ENCODE results near the gene EPHB1. TPM values are rescaled to one million over a fixed set of nuclear protein-coding genes. Genes with fewer than 3 reads are reported as not detected.

EPHB1 gene
- total RNA-seq, 4 donors from 2014 or later, result 2.6 to 5.3 (median 3.1) TPM; not detected in 1

DNA sequence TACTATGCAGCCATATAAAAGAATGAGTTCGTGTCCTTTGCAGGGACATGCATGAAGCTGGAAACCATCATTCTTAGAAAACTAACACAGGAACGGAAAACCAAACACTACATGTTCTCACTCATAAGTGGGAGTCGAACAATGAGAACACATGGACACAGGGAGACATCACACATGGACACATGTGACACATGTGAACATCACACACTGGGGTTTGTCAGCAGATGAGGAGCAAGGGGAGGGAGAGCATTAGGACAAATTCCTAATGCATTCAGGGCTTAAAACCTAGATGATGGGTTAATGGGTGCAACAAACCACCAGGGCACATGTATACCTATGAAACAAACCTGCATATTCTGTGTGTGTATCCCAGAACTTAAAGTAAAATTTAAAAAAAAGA lies 408.0 kb downstream of the EPHB1 start:
- TF ChIP-seq, protein P1, sequence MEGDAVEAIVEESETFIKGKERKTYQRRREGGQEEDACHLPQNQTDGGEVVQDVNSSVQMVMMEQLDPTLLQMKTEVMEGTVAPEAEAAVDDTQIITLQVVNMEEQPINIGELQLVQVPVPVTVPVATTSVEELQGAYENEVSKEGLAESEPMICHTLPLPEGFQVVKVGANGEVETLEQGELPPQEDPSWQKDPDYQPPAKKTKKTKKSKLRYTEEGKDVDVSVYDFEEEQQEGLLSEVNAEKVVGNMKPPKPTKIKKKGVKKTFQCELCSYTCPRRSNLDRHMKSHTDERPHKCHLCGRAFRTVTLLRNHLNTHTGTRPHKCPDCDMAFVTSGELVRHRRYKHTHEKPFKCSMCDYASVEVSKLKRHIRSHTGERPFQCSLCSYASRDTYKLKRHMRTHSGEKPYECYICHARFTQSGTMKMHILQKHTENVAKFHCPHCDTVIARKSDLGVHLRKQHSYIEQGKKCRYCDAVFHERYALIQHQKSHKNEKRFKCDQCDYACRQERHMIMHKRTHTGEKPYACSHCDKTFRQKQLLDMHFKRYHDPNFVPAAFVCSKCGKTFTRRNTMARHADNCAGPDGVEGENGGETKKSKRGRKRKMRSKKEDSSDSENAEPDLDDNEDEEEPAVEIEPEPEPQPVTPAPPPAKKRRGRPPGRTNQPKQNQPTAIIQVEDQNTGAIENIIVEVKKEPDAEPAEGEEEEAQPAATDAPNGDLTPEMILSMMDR (IDR thresholded peaks at IDR 0.05), result no peak
- no peak for TF ChIP-seq POLR2A (IDR thresholded peaks at IDR 0.05)

DNA sequence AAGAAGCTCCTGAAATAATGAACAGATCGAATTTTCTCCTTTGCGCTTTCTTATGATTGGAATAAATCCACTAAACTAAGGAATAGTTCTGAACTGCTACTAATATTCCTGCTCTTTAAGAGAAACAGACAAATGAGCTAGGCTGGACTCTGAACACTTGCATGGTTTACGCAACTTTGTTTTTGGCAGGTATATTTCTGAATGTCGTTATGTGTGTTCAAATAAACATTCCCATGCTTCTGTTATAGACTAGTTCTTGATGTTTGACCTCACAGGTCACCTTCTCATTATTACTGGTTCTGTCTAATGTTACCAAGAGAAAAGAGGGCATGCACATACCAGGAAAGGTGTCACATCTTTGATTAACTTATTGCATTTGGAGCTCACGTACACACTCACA lies 418.2 kb downstream of the EPHB1 start:
- no peak for TF ChIP-seq POLR2A (IDR thresholded peaks at IDR 0.05)
- TF ChIP-seq, protein P1 (IDR thresholded peaks at IDR 0.05), result no peak

More for the DNA sequence above, 408.0 kb downstream of the EPHB1 start:
- Histone ChIP-seq H3K9me3 (no peaks in the 10 kb centered on the region), H3K27ac (no peak overlapping the region), H3K4me3 (no peak overlapping the region), H3K4me1 (no peaks in the 10 kb centered on the region), H3K36me3 (no peaks in the 10 kb centered on the region), H3K27me3 (no peaks in the 10 kb centered on the region)
- no peak for DNase-seq
- intact Hi-C loops (cut with DNase I; ENCODE audit: low total_unique reads), result no loop called here

GRCh38 chr3:135213822-135214221 lies 418.8 kb downstream of the EPHB1 start:
- no peaks in the 10 kb centered on the region for H3K4me1 ChIP-seq
- TF ChIP-seq, protein P1 (IDR thresholded peaks at IDR 0.05), result no peak
- TF ChIP-seq POLR2A (IDR thresholded peaks at IDR 0.05), result no peak
- intact Hi-C loops (cut with DNase I; ENCODE audit: low total_unique reads), result no loop called here
- DNase-seq, result no peak
- H3K27ac ChIP-seq, result no peak overlapping the region
- no peaks in the 10 kb centered on the region for H3K27me3 ChIP-seq
- no peaks in the 10 kb centered on the region for H3K36me3 ChIP-seq
- H3K4me3 ChIP-seq, result no peak overlapping the region
- H3K9me3 ChIP-seq, result no peaks in the 10 kb centered on the region

More for the DNA sequence above, 418.2 kb downstream of the EPHB1 start:
- Histone ChIP-seq H3K4me3 (no peak overlapping the region), H3K36me3 (no peaks in the 10 kb centered on the region), H3K27me3 (no peaks in the 10 kb centered on the region), H3K9me3 (no peaks in the 10 kb centered on the region), H3K27ac (no peak overlapping the region), H3K4me1 (no peaks in the 10 kb centered on the region)
- no peak for DNase-seq
- intact Hi-C loops (cut with DNase I; ENCODE audit: low total_unique reads), result no loop called here

- H3K36me3 ChIP-seq, result no peaks in the 10 kb centered on the region
- intact Hi-C loops (cut with DNase I; ENCODE audit: low total_unique reads), result no loop called here
- H3K4me3 ChIP-seq, result no peak overlapping the region
- H3K4me1 ChIP-seq, result no peaks in the 10 kb centered on the region
- no peaks in the 10 kb centered on the region for H3K27me3 ChIP-seq
- TF ChIP-seq, protein P1 (IDR thresholded peaks at IDR 0.05), result no peak
- no peak for TF ChIP-seq POLR2A (IDR thresholded peaks at IDR 0.05)
- no peak for DNase-seq
- H3K9me3 ChIP-seq, result no peaks in the 10 kb centered on the region
- H3K27ac ChIP-seq, result no peak overlapping the region
Measured at GRCh38 chr3:135214400-135214799, 419.3 kb downstream of the EPHB1 start.

- H3K27me3 ChIP-seq, result no peaks in the 10 kb centered on the region
- intact Hi-C loops (cut with DNase I; ENCODE audit: low total_unique reads), result no loop called here
- no peak overlapping the region for H3K4me3 ChIP-seq
- H3K9me3 ChIP-seq, result no peaks in the 10 kb centered on the region
- DNase-seq, result no peak
- no peak overlapping the region for H3K27ac ChIP-seq
- TF ChIP-seq, protein P1 (IDR thresholded peaks at IDR 0.05), result no peak
- TF ChIP-seq POLR2A (IDR thresholded peaks at IDR 0.05), result no peak
- H3K4me1 ChIP-seq, result no peaks in the 10 kb centered on the region
- H3K36me3 ChIP-seq, result no peaks in the 10 kb centered on the region
Measured at GRCh38 chr3:135215516-135215915, 420.5 kb downstream of the EPHB1 start.

Measured in uterus (tissue), 4 donors.